ENCODE results near the gene SAMD4B.

Gene SAMD4B

DNA sequence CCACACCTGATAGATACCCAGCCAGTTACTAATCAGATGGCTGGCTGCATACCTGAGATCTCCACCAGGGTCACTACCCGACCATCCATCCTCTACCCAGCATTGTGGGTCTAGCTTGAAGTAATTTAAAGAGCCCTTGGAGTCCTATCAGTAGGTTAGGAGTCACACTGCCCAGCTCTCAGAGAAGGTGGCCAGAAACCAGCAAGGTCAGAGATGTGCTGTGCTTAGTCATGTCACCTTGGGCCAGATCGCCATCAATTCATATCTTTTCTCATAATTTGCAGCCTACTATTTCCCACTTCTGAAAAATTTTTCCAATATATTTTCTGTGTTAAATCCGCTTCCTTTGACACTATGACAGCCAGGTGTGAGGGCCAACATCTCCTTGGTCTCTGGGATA is 13.9 kb downstream of the SAMD4B start:
- no peak for TF ChIP-seq CTCF (conservative IDR thresholded peaks at IDR 0.05; ENCODE audit: low read depth, low read length)
- H3K4me3 ChIP-seq (ENCODE audit: low read length), result no peak overlapping the region
- no peak for DNase-seq (ENCODE audit: low read depth)

GRCh38 chr19:39356647-39357046 is 14.4 kb downstream of the SAMD4B start:
- no peak overlapping the region for H3K4me3 ChIP-seq (ENCODE audit: low read length)
- no peak for DNase-seq (ENCODE audit: low read depth)
- no peak for TF ChIP-seq CTCF (conservative IDR thresholded peaks at IDR 0.05; ENCODE audit: low read depth, low read length)

GRCh38 chr19:39359026-39359425 is 16.8 kb downstream of the SAMD4B start:
- no peak for TF ChIP-seq CTCF (conservative IDR thresholded peaks at IDR 0.05; ENCODE audit: low read depth, low read length)
- DNase-seq (ENCODE audit: low read depth), result no peak
- no peak overlapping the region for H3K4me3 ChIP-seq (ENCODE audit: low read length)

DNA sequence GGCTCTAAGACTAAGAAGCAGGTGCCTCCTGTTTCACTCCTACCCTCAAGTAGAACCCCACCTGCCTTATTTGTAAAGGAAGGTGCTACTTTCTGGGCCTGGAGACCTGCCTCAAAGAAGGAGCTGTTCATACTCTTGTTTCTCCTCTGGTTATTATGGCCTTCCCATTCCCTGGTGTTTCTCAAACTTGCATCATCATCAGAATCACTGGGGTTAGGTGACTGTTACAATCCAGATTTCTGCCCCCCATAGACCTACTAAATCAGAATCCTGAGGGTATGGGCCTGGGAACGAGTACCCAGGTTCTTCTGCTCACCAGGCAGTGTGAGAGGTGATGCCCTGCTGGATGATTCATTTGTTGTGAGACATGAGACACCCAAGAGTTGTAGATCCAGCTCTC is 18.4 kb downstream of the SAMD4B start:
- TF ChIP-seq CTCF (conservative IDR thresholded peaks at IDR 0.05; ENCODE audit: low read depth, low read length), result no peak
- no peak for DNase-seq (ENCODE audit: low read depth)
- no peak overlapping the region for H3K4me3 ChIP-seq (ENCODE audit: low read length)

- H3K4me3 ChIP-seq (ENCODE audit: low read length), result no peak overlapping the region
- no peak for TF ChIP-seq CTCF (conservative IDR thresholded peaks at IDR 0.05; ENCODE audit: low read depth, low read length)
- DNase-seq (ENCODE audit: low read depth), result no peak
Observed at GRCh38 chr19:39362682-39363657, 20.7 kb downstream of the SAMD4B start.

DNA sequence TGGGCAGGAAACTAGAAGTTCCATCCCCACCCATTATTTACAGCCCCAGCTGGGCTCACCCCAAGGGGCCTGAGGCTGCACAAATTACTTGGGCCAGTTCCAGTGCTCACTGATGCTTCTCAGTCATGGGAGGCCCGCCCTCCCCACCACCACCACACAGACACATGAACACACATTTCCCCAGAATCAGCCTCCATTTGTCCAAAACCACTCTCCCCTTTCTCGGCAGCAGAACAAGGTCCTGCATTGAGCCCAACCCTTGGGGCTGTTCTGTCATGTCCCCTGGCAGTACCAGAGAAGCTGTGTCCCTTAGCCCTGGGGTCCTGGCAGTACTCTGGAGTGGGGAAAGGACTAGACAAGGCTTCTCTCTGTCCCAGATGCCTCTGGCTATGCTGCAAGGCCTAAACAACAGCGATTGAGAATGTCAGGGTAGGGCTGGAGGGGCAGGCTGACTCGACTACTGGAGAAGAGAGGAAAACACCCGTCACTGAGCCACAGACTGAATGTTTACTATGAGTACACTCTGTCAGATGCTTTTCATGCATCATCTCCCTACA is 21.8 kb downstream of the SAMD4B start:
- TF ChIP-seq CTCF (conservative IDR thresholded peaks at IDR 0.05; ENCODE audit: low read depth, low read length), result no peak
- no peak overlapping the region for H3K4me3 ChIP-seq (ENCODE audit: low read length)
- DNase-seq (ENCODE audit: low read depth), result no peak

- no peak for DNase-seq (ENCODE audit: low read depth)
- TF ChIP-seq CTCF (conservative IDR thresholded peaks at IDR 0.05; ENCODE audit: low read depth, low read length), result no peak
- no peak overlapping the region for H3K4me3 ChIP-seq (ENCODE audit: low read length)
Observed at GRCh38 chr19:39365531-39365930, 23.3 kb downstream of the SAMD4B start.

Measured in retinal pigment epithelial cell (primary cell).